GM15510 (cell line): Measurements from ENCODE around the gene KLHL30.

Experiments used
- POLR2A ChIP-seq: IDR thresholded peaks from 3 replicates; pipeline ENCODE4 v1.6.1; 2011; ENCODE audit warnings: borderline replicate concordance; ENCODE audit not compliant: insufficient read length; ENCODE audit errors: extremely low read depth

Gene KLHL30

GRCh38 chr2:238121511-238122286 lies 16.8 kb upstream of the KLHL30 start:
- no peak for TF ChIP-seq POLR2A

- TF ChIP-seq POLR2A, result no peak
Observed at GRCh38 chr2:238122287-238123217, 15.9 kb upstream of the KLHL30 start.

- TF ChIP-seq POLR2A, result no peak
Observed at GRCh38 chr2:238123218-238123971, 15.1 kb upstream of the KLHL30 start.

- no peak for TF ChIP-seq POLR2A
Observed at GRCh38 chr2:238123991-238124470, 14.4 kb upstream of the KLHL30 start.

- no peak for TF ChIP-seq POLR2A
Observed at GRCh38 chr2:238124488-238125126, 13.9 kb upstream of the KLHL30 start.

GRCh38 chr2:238125127-238125885 lies 13.2 kb upstream of the KLHL30 start:
- TF ChIP-seq POLR2A, result no peak

- no peak for TF ChIP-seq POLR2A
Observed at GRCh38 chr2:238126338-238126737, 12.1 kb upstream of the KLHL30 start.

- no peak for TF ChIP-seq POLR2A
Observed at GRCh38 chr2:238126775-238127164, 11.7 kb upstream of the KLHL30 start.

- TF ChIP-seq POLR2A, result no peak
Observed at GRCh38 chr2:238127165-238128060, 11.1 kb upstream of the KLHL30 start.

GRCh38 chr2:238128061-238128440 lies 10.4 kb upstream of the KLHL30 start:
- no peak for TF ChIP-seq POLR2A

- TF ChIP-seq POLR2A, result no peak
Observed at GRCh38 chr2:238128534-238129001, 9.9 kb upstream of the KLHL30 start.

GRCh38 chr2:238129166-238130010 lies 9.1 kb upstream of the KLHL30 start:
- no peak for TF ChIP-seq POLR2A

- no peak for TF ChIP-seq POLR2A
Observed at GRCh38 chr2:238130111-238130695, 8.3 kb upstream of the KLHL30 start.
